Astrocyte (in vitro differentiated cells and primary cell): ENCODE results near the gene ENPP7.

Source experiments
- EZH2 ChIP-seq: IDR thresholded peaks from 2 replicates; pipeline ENCODE4 v1.6.1; 2012; ENCODE audit warnings: mild to moderate bottlenecking, low read length, inconsistent platforms; ENCODE audit not compliant: insufficient read depth
- TF ChIP-seq, protein P1 (sequence below): IDR thresholded peaks from 2 replicates; pipeline ENCODE4 v1.5.1; 2011; ENCODE audit warnings: low read depth, mild to moderate bottlenecking, inconsistent platforms, low read length, moderate library complexity; ENCODE audit not compliant: insufficient read depth

DNA sequence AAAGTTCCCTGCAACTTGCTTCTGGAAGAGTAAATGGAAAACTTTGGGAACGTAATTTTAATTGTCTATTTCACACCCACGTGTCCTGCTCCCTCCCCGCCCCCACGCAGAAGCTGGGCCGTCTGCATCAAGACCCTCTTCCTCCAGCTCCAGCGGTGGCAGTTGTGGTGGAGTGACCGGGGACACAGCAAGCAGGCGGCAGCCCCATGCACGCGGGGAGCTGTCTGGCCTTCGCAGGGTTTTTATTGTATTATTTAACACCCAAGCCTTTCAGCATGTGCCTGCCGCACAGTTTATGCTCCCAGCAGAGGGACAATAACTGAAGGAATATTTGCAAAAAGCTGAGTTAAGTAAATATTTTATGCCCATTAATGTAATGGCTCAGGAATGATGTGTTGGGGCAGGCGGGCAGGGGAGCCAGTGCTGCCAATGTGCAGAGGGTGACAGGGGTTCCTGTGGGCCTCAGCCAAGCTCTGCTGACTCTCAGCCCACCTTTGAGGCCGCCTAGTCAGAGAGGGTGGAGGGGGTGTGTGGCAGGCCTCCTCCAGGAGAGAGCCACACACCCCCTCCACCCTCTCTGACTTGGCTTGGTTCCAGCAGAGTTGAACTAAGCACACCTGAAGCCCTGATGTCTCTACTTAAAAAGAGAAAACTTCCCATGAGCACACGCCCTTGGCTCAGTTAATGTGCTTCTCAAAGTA is 32.4 kb upstream of the ENPP7 start:
- TF ChIP-seq, protein P1, sequence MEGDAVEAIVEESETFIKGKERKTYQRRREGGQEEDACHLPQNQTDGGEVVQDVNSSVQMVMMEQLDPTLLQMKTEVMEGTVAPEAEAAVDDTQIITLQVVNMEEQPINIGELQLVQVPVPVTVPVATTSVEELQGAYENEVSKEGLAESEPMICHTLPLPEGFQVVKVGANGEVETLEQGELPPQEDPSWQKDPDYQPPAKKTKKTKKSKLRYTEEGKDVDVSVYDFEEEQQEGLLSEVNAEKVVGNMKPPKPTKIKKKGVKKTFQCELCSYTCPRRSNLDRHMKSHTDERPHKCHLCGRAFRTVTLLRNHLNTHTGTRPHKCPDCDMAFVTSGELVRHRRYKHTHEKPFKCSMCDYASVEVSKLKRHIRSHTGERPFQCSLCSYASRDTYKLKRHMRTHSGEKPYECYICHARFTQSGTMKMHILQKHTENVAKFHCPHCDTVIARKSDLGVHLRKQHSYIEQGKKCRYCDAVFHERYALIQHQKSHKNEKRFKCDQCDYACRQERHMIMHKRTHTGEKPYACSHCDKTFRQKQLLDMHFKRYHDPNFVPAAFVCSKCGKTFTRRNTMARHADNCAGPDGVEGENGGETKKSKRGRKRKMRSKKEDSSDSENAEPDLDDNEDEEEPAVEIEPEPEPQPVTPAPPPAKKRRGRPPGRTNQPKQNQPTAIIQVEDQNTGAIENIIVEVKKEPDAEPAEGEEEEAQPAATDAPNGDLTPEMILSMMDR = no peak
- TF ChIP-seq EZH2 = no peak
